Fibroblast of mammary gland (primary cell): Measurements from ENCODE around the gene ARSG.
"Not testable (repeated sequence)": the region's sequence is repeated elsewhere in the genome, so short reads cannot be mapped to it uniquely, and the experiment has no call there.

Experiments
- DNase-seq: peaks from one replicate; pipeline ENCODE4 v3.0.0-alpha.2; 2010; ENCODE audit warnings: low read depth
- H3K4me3 ChIP-seq: 2 replicates; pipeline ENCODE4 v1.5.1; 2011; ENCODE audit warnings: low read depth, mild to moderate bottlenecking, low read length, moderate library complexity; ENCODE audit not compliant: control insufficient read depth
- CTCF ChIP-seq: conservative IDR thresholded peaks from 2 replicates; pipeline ENCODE4 v1.5.1; 2011; ENCODE audit warnings: low read depth, low read length, inconsistent platforms; ENCODE audit not compliant: control insufficient read depth, insufficient read depth

ARSG gene

GRCh38 chr17:68263101-68263681 lies 28.1 kb upstream of the ARSG start:
- peak; percentile 46 for DNase-seq
- TF ChIP-seq CTCF, result peak; percentile 44

DNA sequence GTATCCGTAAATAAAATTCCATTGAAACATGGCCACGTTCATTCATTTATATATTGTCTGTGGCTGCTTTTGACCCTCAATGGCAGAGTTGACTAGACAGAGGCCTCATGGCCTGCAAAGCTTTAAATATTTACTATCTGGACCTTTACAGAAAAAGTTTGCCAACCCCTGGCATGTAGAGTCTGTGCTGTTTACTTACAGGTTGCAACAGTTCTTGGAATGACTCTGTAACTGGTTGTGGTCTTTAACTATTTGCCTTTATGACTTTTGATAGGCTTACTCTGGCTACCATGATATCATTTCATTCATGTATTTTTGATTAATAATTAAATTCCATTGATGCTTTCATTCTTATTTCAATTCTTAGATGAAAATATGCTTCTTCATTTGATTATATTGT lies 25.5 kb upstream of the ARSG start:
- H3K4me3 ChIP-seq, DNase-seq: not testable (repeated sequence)

More at GRCh38 chr17:68263101-68263681, 28.1 kb upstream of the ARSG start:
- H3K4me3 ChIP-seq, result not testable (repeated sequence)

GRCh38 chr17:68273722-68274121 lies 17.6 kb upstream of the ARSG start:
- H3K4me3 ChIP-seq, result no peak overlapping the region
- no peak for DNase-seq
- no peak for TF ChIP-seq CTCF

DNA sequence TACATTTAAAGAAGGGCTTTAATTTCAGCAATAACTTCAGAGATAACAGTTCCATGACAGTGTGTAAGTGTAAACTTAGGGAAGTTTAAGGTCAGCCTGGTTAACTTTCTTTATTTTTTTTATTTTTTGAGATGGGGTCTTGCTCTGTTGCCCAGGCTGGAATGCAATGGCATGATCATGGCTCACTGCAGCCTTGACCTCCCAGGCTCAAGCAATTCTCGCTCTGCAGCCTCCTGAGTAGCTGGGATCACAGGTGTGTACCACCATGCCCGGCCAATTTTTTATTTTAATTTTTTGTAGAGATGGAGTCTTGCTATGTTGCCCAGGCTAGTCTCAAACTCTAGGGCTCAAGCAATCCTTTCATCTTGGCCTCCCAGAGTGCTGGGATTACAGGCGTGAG lies 15.0 kb upstream of the ARSG start:
- not testable (repeated sequence) for DNase-seq, H3K4me3 ChIP-seq

- no peak for DNase-seq
- TF ChIP-seq CTCF, result no peak
- no peak overlapping the region for H3K4me3 ChIP-seq
These were observed 13.5 kb upstream of the ARSG start for GRCh38 chr17:68277807-68278206.

GRCh38 chr17:68281965-68282364 lies 9.3 kb upstream of the ARSG start:
- not testable (repeated sequence) for DNase-seq, H3K4me3 ChIP-seq

GRCh38 chr17:68288375-68288774 lies 2.9 kb upstream of the ARSG start:
- no peak overlapping the region for H3K4me3 ChIP-seq
- TF ChIP-seq CTCF, result no peak
- DNase-seq, result no peak

DNA sequence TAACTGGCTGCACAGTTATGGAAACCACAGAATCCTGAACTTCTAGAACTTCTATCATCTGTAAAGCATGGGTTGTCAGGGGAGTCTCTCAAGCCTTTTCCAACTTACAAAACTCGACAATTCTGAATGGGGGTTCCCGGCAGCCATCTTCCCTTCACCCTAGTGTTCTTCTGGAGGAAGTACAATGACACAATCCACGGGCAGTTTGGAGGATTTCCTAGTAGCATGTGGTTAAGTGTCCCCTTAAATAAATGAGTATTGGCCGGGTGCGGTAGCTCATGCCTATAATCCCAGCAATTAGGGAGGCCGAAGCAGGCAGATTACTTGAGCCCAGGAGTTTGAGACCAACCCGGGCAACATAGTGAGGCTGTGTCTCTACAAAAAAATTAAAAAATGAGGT lies 2.5 kb upstream of the ARSG start:
- no peak for DNase-seq
- H3K4me3 ChIP-seq, result no peak overlapping the region

More for the DNA sequence above, 2.5 kb upstream of the ARSG start:
- no peak for TF ChIP-seq CTCF
